ENCODE measurements around the gene SYNPO.

Gene SYNPO

GRCh38 chr5:150659360-150660107 is 19.1 kb downstream of the SYNPO start:
- no peak for DNase-seq

GRCh38 chr5:150660108-150660831 is 19.8 kb downstream of the SYNPO start:
- no peak for DNase-seq

- DNase-seq: no peak
These were observed 20.6 kb downstream of the SYNPO start, which contains the start of gene MYOZ3 for GRCh38 chr5:150661086-150661485. TSS of gene MYOZ3 (plus strand) at chr5:150661251. CDS start at chr5:150662942, 1,691 bp downstream.

- no peak for DNase-seq
These were observed 21.5 kb downstream of the SYNPO start for GRCh38 chr5:150661821-150662596.

GRCh38 chr5:150662731-150663516 is 22.5 kb downstream of the SYNPO start:
- no peak for DNase-seq

GRCh38 chr5:150663936-150664335 is 23.5 kb downstream of the SYNPO start:
- no peak for DNase-seq

- DNase-seq: no peak
These were observed 24.6 kb downstream of the SYNPO start for GRCh38 chr5:150665044-150665443.

GRCh38 chr5:150670275-150670947 is 30.0 kb downstream of the SYNPO start:
- DNase-seq: no peak

GRCh38 chr5:150670948-150671310 is 30.5 kb downstream of the SYNPO start:
- DNase-seq: no peak

GRCh38 chr5:150671509-150672236 is 31.2 kb downstream of the SYNPO start:
- no peak for DNase-seq

- DNase-seq: no peak
These were observed 31.9 kb downstream of the SYNPO start for GRCh38 chr5:150672237-150672883.

- DNase-seq: no peak
These were observed 32.4 kb downstream of the SYNPO start for GRCh38 chr5:150672884-150673275.

GRCh38 chr5:150674341-150674821 is 33.9 kb downstream of the SYNPO start:
- no peak for DNase-seq

GRCh38 chr5:150675069-150675468 is 34.6 kb downstream of the SYNPO start:
- DNase-seq: no peak

- no peak for DNase-seq
These were observed 36.1 kb downstream of the SYNPO start for GRCh38 chr5:150676578-150676977.

GRCh38 chr5:150689120-150689519 is 48.7 kb downstream of the SYNPO start:
- DNase-seq: no peak

- DNase-seq: no peak
These were observed 50.3 kb downstream of the SYNPO start for GRCh38 chr5:150690760-150691159.

- DNase-seq: no peak
These were observed 51.8 kb downstream of the SYNPO start for GRCh38 chr5:150692276-150692675.

- DNase-seq: no peak
These were observed 54.2 kb downstream of the SYNPO start for GRCh38 chr5:150694612-150695011.

GRCh38 chr5:150700246-150700593 is 59.8 kb downstream of the SYNPO start:
- no peak for DNase-seq
